ENCODE results near the gene TIMM10.

TIMM10 gene

GRCh38 chr11:57530596-57531507 lies at the start of gene TIMM10:
Gene TIMM10 (minus strand): TSS chr11:57530754. CDS start chr11:57530189, 565 bp downstream.
- peak; percentile 97 for DNase-seq

DNA sequence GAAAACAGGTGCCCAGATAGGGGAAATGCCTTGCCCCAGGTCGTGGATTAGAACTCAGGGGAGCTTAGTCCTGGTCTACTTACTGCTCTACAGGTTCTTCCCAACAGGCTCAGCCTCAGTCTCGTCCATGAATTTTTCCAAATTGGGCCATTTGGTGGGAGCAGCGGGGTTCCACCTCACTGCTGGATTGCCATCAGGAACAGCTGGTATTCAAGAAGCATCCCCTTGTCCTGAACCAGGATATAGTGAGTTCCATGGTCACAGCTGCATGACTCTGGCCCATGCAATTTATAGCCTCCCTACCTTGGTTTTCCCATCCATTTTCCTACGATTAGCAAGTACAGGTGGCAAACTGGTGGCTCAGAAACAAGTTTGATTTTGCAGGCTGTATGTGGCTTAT lies 43.5 kb upstream of the TIMM10 start:
- no peak for DNase-seq

DNA sequence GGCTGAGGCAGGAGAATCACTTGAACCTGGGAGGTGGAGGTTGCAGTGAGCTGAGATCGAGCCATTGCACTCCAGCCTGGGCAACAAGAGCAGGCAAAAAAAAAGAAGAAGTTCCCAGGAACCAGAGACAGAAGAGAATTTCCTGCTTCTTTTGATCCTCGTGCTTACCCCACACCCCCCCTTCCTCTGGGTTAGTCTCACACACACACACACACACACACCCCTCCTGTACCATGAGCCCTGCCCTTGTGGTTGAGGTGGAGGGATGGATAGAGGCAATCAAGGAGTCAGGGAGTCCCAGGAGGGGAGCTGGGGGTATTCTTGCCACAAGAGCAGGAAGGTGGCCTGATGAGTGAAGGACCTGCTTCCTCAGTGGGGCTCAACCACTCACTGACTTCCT lies 41.1 kb upstream of the TIMM10 start:
- DNase-seq = no peak

DNA sequence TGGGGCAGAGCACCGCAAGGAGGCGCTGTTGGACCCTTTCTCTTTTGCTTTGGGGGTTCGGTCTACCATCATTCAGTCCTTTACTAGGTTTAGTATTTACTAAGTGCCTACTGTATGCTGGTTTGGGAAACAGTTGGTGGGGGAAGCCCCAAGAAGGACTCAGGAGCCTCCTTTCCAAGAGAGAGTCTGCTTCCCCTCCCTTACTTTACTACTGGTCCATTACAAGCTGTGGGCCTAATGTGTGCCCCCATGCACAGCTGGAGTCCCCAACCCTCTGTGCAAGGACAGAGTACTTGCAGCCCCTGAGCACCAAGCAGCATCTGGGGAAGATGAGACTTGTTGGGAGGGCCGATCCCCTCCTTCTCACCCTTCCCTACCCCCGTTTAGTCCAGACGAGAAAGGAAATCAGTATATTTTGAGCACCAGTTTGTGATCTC lies 37.8 kb upstream of the TIMM10 start:
- no peak for DNase-seq

DNA sequence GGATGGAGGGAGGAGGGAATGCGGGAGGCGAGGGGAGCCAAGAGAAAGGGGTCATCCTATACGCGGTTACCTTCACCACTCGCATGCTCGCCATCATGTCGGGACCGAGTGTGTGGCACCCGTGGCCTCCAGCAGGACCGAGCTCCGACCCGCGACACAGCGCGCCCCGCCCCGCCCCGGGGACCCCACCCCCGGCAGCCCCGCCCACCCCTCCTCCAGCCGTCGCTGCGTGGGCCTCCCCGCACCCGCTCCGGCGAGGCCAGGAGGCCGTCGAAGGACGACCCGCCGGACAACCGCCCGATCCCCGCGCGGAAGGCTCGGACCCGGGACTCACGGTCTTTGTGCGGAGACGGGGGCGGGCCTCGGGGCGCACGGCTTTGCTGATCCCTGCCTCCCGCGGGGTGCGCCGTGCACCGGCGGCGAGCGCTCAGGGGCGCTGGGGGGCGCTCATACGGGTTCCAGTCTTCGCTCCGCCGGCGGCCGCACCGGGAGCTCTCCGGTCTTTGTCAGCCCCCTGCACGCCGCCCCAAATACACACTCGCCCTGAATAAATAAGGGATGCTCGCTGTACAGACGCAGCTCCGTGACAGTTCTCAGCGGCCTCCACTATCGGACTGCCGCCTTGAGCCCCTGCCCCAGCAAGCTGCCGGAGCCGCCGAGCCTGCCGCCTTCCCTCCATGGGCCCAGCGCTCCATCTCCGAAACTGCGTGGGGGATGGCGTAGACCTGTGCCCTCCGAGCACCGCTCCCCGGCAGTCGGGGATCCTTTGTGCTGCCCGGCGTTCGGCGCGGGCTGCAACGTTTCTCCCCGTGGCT lies 37.2 kb upstream of the TIMM10 start, which contains the start of gene UBE2L6:
Gene UBE2L6, minus strand, starts transcription at position 158 of the 815 bp plus-strand sequence. Its CDS starts 61 bp downstream, at position 97.
- peak; percentile 82 for DNase-seq

DNA sequence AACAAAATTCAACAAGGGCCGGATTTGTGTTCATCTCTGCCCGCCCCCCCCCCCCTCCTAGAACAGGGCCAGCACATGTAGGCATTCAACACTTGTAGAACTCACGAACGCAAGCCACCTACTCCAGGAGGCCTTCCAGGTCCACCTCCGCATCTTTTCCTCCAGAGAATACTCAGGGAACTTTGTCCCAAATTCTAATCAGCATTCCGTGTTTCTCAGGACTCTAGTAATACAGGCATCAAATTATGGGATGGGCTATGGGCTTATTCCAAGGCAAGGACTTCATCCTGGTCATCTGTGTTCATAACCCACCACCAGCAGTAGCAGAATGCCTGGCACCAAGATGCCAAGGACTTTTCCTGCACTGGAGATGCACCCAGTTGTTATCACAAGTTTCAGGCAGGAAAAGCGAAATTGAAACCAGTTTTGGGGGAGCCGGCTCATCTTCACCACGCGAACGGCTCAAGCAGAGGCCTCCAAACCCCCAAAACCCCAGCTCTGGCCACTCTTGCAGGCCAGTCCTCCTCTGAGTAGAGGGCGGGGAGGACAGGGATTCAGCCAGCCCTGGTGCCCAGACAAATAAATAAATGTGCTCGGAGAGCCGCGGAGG lies 36.5 kb upstream of the TIMM10 start:
- DNase-seq = peak; percentile 35

DNA sequence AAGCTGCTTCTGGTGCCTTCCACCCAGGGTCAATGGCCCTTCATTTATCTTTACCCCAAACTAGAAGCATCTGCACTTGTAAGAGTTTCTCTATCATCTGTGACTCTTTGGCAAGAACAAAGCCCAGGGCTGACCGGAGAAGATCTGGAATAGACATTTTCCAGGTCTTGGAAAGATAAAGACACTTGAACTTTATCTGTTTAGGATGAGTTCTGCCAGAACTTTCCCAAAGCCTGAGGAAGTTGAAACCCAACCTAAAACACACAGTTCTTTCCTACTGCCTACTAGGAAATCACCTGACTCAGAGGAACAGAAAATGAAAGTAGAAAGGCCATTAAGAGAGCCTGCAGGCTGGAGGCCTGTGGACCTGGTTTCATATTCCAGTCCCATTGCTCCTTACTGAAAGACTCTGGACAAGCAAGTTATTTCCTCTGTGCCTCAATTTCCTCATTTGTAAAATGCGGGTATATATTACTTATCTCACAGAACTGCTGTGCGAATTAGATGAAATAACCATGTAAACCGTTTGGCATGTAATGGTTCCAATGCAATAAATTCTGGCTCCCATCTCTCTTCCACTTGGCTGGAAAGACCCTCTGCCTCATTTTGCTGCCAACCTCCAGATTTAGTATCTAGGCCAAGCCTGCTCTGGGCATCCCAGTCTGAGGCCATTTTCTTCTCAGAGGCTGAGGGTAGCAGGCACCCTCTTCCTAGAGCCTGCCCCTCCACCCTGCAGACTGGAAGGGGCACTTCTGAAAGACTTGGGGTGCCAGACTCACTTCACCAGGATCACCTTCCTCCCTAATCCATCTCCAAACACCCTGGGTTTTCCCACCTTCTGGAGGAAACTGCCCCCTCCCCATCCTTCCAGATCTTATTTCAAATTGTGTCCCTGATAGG lies 35.7 kb upstream of the TIMM10 start:
- peak; percentile 52 for DNase-seq

GRCh38 chr11:57562596-57562995 lies 32.0 kb upstream of the TIMM10 start:
- no peak for DNase-seq

GRCh38 chr11:57560146-57560545 lies 29.6 kb upstream of the TIMM10 start:
- no peak for DNase-seq

DNA sequence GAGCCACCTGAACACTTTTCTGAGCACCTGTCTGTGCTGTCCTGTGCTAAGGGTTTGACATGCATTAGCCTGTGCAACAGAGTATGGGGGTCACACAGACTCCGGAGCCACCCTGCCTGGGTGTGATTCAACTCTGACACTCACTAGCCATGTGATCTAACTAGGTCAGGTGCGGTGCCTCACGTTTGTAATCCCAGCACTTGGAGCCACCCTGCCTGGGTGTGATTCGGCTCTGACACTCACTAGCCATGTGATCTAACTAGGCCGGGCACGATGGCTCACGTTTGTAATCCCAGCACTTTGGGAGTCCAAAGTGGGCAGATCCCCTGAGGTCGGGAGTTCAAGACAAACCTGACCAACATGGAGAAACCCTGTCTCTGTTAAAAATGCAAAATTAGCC lies 25.5 kb upstream of the TIMM10 start:
- DNase-seq = no peak

GRCh38 chr11:57555393-57555792 lies 24.8 kb upstream of the TIMM10 start:
- DNase-seq = no peak

DNA sequence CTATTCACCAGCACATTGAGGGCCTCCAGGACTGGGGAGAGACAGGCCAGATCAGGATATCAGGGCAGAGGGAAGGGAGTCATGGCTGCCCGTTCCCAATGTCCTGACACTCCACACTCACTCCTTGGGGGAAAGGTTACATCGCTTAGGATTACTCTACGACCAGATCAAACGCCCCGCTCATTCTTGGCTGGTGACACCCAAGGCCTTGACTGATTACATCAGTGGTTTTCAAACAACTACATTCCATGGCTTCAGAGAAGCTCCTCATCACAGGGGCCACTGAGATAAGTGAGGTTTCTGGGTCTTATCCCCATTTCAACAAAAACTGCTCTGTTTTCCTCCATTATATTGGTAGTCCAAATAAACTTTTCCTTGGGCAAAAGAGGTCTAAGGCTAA lies 21.9 kb upstream of the TIMM10 start:
- no peak for DNase-seq

- no peak for DNase-seq
Measured at GRCh38 chr11:57551941-57552340, 21.4 kb upstream of the TIMM10 start.

- DNase-seq = no peak
Measured at GRCh38 chr11:57549983-57550382, 19.4 kb upstream of the TIMM10 start.

- DNase-seq = peak; percentile 24
Measured at GRCh38 chr11:57547854-57548377, 17.4 kb upstream of the TIMM10 start.

- DNase-seq = no peak
Measured at GRCh38 chr11:57546869-57547475, 16.4 kb upstream of the TIMM10 start.

GRCh38 chr11:57546451-57546850 lies 15.9 kb upstream of the TIMM10 start:
- no peak for DNase-seq

DNA sequence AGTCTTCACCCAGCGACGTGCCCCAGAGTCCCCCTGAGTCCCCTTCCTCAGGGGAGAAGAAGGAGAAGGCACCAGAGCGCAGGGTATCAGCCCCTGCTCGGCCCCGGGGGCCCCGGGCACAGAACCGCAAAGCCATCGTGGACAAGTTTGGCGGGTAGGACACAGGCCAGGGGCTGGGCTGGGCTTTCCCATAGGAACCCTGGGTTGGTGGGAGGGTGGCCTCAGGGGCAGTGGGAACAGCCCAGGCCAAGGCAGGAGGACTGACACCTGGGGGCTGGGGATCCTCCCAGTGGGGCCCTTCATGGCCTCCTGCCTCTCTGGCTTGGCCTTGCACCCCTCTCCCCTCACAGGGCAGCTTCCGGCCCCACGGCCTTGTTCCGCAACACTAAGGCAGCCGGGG lies 15.3 kb upstream of the TIMM10 start:
- DNase-seq = no peak

GRCh38 chr11:57544566-57544965 lies 14.0 kb upstream of the TIMM10 start:
- no peak for DNase-seq

DNA sequence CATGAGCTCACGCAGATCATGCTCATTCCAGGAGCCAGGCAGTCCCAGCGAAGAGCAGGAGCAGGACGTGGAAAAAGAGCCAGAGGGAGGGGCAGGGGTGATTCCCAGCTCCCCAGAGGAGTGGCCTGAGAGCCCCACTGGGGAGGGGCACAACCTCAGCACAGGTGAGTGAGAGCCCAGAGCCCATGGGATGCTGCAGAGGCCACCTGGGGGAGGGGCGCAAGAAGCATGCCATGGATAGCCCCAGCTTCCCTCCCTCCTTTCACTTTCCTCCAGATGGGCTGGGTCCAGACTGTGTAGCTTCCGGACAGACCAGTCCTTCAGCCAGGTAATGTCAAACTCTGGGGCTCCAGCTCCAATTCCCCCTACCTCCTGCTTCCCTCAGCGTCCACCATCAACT lies 13.0 kb upstream of the TIMM10 start:
- DNase-seq = no peak

DNA sequence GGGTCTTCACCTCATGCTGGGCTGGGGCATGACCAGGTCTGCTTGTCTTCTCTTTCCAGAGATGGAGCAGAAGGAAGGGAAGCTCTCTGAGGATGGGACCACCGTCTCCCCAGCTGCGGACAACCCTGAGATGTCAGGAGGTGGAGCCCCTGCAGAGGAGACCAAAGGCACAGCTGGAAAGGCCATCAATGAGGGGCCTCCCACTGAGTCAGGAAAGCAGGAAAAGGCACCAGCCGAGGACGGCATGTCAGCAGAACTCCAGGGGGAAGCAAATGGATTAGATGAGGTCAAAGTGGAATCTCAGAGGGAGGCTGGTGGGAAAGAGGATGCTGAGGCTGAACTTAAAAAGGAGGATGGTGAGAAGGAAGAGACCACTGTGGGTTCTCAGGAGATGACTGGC lies 12.0 kb upstream of the TIMM10 start:
- DNase-seq = no peak

- DNase-seq = no peak
Measured at GRCh38 chr11:57541169-57541568, 10.6 kb upstream of the TIMM10 start.

All from CD4-positive, alpha-beta T cell treated with Interferon gamma for 1 hour (primary cell).